ENCODE results near the gene MYO1G.

GRCh38 chr7:44987457-44987856 lies 8.6 kb upstream of the MYO1G start:
- TF ChIP-seq CTCF (IDR thresholded peaks at IDR 0.05) (no peak), EP300 (IDR thresholded peaks at IDR 0.05; ENCODE audit: low read depth) (no peak), POLR2A (IDR thresholded peaks at IDR 0.05) (no peak), POLR2AphosphoS5 (IDR thresholded peaks at IDR 0.05) (no peak)
